Measurements from ENCODE around the gene DYRK1A.
"Not testable (repeated sequence)": the region's sequence is repeated elsewhere in the genome, so short reads cannot be mapped to it uniquely, and the experiment has no call there.

DNA sequence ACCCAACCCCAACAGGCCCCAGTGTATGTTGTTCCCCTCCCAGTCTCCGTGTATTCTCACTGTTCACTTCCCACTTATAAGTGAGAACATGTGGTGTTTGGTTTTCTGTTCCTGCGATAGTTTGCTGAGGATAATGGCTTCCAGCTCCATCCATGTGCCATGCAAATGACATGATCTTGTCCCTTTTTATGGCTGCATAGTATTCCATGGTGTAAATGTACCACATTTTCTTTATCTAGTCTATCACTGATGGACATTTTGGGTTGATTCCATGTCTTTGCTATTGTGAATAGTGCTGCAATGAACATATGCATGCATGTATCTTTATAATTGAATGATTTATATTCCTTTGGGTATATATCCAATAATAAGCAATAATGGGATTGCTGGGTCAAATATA is 174.6 kb downstream of the DYRK1A start:
- TF ChIP-seq YY1 (IDR thresholded peaks at IDR 0.05; ENCODE audit: extremely low read depth, insufficient replicate concordance, low read depth, low read length); SRF (IDR thresholded peaks at IDR 0.05; ENCODE audit: low read depth); POLR2AphosphoS5 (IDR thresholded peaks at IDR 0.05; ENCODE audit: low read depth, low read length); RAD21 (IDR thresholded peaks at IDR 0.05; ENCODE audit: low read depth); CEBPB (IDR thresholded peaks at IDR 0.05; ENCODE audit: low read depth); EGR1 (IDR thresholded peaks at IDR 0.05; ENCODE audit: low read depth): not testable (repeated sequence)
- TF ChIP-seq, protein P1, sequence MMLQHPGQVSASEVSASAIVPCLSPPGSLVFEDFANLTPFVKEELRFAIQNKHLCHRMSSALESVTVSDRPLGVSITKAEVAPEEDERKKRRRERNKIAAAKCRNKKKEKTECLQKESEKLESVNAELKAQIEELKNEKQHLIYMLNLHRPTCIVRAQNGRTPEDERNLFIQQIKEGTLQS (IDR thresholded peaks at IDR 0.05), result not testable (repeated sequence)
